Activated CD4-positive, alpha-beta T cell treated with anti-CD3 and anti-CD28 coated beads, Interleukin-2, amount 50 U/mL, for 48 hours (primary cell): ENCODE results near the gene GARIN5B.
"Not testable (repeated sequence)": the region's sequence is repeated elsewhere in the genome, so short reads cannot be mapped to it uniquely, and the experiment has no call there.

ENCODE experiments used
- DNase-seq, 2 experiments: peaks; one replicate each; pipeline ENCODE4 v3.0.0-alpha.2; 2020

GARIN5B gene

DNA sequence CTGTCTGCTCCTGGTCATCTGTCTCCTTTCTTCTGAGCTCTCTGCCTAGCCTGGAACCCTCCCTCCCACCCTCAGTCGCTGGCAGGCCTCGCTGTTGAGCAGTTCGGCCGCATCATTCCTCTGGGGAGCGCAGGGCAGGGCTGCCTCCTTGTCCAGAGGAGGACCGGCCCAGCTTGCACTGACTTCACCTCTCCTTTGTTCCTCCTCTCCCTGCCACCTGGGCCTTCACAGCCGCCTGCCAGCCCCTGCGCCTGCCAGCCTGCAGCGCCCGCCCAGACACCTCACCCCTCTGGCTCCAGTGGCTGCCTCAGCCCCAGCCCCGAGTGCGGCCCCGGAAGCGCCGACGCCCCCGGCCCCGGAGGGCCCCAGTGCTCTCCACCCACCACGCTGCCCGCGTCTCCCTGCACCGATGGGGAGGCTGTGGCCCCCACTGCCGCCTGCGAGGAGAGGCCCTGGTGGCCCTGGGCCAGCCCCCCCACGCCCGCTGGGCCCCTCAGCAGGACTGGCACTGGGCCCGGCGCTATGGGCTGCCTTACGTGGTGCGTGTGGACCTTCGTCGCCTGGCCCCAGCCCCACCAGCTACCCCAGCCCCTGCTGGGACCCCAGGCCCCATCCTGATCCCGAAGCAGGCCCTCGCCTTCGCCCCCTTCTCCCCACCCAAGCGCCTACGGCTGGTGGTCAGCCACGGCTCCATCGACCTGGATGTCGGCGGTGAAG is 16.2 kb downstream of the GARIN5B start:
- no peak for DNase-seq

DNA sequence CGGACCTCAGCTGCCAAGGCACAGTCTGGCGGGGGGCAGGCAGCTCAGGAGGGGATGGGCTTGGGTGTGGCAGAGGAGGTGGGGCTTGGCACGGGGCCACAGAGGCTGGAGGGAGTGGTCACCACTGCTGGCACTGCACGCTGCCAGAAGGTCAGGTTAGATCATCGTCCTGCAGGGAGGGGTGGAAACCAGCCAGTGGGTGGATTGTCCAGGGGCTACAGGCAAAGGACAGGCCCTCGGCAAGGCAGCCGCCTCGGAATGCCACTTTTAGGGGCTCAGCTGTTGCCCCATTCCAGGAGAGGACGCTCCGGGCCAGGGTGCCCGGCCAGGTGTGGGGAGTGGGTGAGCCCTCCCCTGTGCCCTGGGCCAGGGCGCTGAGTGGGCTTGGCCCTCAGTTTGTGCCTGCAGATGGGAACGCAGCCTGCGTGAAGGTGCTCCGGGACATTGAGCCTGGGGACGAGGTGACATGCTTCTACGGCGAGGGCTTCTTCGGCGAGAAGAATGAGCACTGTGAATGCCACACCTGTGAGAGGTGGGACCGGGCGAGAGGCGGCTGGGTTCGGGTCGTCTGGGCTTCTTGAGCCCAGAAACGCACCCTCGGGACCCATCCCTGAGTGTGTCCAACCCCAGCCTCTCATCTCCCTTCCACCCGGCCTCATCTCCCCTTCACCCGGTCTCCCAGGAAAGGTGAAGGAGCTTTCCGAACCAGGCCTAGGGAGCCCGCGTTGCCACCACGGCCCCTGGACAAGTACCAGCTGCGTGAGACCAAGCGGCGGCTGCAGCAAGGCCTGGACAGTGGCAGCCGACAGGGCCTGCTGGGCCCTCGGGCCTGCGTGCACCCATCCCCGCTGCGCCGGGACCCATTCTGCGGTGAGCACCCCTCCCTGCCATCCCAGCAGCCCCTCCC is 17.0 kb downstream of the GARIN5B start:
- no peak for DNase-seq

DNA sequence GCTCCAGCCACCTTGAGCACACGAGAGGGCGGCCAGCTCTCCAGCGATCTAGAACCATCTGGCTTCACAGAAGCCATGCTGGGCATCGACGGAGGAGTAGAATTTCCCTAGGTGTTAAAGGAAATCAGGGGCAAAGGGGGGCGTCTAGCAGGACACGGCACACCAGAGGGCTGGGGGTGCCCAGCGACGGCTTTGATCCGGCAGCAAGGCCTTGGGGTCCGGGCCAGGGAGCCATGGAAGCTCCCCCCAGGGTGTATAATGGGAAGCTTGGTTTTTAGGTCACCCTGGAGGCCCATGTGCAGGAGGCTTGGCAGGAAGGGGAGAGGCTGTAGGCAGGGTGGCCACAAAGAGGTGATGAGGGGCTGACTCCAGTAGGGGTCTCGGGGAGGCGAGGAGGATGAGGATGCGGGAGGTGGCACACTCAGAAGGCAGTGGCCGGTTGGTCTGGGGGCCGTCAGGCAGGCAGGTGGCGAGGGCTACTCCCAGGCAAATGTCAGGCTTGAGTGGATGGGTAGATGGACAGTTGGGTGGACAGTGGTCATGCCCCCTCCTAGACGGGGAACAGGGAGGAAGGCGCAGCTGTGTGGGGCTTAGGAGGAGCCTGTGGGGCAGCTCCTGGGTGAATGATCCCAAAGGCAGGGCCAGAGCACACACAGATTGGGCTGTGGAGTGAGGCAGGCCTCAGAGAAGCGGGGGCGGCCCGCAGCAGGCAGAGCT is 17.8 kb downstream of the GARIN5B start:
- no peak for DNase-seq

DNA sequence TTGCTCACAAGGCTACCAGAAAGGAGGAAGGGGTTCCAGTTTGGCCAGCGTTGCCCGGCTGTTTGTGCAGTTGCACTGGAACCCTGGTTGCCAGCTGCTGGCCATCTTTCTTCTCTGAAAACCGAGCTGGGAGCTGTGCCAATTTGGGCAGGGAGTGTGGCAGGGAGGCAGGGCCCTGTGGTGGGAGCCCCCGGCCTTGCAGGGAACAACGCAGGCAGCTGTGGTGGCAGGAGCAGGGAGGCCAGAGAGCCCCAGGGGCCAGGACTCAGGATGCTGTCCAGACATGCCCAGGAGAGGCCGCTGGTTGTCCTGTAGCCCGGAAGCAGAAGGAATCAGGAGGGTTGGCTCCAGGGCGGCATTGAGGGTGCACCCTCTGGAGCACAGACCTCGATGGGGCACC is 18.6 kb downstream of the GARIN5B start:
- no peak for DNase-seq

DNA sequence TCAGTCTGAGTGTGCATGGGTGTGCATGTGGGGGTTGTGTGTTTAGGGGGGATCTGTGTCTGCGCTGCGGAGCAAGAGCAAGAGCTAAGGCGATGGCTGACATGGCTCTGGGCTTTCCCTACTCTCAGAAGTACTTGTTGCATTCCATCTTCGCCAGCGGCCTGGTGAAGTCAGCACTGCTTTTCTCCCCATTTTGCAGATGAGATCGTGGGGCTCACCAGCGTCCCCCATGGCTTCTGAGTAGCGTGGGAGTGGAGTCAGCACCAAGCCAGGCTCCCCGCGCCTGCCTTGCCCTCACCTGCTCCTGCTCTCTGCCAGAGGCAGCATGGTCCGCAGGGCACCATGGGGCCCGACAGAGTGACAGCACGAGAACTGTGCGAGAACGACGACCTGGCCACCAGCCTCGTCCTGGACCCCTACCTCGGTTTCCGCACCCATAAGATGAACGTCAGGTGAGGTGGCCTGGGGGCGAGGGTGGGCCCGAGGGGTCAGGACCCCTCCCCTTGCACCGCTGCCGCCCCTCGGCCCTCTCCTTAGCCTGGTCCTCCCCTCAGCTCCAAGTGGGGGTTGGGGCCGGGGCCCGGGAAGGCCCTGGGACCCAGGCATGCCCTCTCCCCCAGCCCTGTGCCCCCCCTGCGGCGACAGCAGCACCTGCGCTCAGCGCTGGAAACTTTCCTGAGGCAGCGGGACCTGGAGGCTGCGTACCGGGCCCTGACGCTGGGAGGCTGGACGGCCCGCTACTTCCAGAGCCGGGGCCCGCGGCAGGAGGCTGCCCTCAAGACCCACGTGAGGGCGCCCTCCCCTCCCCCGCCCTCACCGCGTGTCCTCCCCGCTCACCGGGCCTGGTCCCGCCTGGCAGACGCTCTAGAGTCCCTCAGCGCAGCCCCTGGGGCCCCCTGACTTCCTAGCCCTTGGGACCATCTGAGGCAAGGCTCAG is 21.2 kb downstream of the GARIN5B start:
- no peak for DNase-seq

DNA sequence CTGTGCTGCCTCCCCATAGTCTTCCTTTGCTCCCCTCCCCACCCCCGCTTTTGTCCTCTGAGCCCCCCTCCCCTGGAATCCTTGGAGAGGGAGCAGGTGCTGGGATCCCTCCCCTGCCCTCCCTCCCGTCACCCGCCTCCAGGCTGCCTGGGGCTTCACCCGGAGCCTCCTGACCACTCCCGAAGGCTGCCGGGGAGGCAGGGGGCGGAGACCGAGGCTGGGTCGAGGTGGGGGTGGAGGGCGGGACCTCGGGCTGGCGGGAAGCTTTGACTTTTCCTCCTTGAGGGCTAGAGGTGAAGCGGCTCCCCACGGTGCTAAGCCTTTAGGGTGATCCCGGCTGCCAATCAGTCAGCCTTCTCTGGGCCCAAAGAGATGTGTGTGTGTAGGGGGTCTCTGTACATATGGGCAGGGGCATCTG is 21.9 kb downstream of the GARIN5B start:
- peak; percentile 83 to 85 for DNase-seq

DNA sequence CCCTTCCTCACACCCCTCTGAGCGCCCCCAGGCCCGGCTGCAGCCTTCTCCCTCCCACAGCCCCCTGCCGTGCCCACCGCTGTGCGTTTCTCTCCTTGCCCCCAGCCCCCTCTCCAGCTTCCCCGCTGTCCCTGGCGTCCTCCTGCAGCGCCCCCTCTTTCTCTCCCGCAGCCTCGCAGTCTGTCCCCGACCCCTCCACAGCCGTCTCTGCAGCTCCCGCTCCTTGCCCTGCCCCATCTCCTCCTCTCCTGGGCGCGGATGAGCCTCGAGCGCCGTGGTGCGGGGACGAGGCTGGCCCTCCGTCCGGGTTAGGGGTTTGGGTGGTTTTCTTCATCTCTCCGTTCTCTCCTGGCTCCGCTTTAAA is 22.3 kb downstream of the GARIN5B start:
- peak; percentile 17 to 34 for DNase-seq

DNA sequence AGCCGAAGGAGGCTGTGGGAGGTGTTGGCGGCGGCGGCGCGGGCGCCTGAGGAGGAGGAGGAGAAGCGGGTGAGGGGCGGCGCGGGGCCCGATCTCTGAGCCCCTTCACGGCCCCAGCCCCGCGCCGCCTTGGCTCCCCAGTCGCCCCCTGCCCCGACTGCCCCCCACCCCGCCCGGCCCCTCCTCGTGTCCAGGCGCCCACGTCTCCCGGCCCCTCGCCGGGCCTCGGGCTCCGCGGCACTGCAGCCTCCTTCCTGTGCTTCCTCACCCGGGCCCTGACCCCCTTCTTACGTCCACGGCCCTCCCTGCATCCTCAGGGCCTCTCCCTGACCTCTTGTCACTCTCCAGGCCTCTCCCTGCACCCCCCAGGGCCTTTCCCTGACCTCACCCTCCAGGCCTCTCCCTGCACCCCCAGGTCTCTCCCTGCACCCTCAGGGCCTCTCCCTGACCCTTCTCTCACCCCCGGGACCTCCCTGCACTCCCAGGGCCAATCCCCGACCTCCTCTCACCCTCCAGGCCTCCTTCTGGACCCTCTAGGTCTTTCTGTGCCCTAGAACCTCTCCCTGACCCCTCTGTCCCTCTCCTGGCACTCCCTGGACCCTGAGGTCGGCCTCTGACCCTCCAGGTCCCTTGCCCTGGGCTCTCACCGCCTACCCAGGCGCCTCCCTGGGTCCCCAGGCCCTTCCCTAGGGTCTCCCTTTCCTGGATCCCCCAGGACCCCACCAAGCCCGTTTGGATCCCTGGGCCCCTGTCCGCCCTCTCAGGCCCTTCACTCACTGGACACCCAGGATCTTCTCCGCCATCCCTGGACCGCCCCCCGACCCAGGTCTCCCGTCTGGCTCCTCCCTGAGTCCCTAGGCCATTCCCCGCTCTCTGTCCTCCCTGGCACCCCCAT is 22.9 kb downstream of the GARIN5B start:
- peak; percentile 24 to 35 for DNase-seq

DNA sequence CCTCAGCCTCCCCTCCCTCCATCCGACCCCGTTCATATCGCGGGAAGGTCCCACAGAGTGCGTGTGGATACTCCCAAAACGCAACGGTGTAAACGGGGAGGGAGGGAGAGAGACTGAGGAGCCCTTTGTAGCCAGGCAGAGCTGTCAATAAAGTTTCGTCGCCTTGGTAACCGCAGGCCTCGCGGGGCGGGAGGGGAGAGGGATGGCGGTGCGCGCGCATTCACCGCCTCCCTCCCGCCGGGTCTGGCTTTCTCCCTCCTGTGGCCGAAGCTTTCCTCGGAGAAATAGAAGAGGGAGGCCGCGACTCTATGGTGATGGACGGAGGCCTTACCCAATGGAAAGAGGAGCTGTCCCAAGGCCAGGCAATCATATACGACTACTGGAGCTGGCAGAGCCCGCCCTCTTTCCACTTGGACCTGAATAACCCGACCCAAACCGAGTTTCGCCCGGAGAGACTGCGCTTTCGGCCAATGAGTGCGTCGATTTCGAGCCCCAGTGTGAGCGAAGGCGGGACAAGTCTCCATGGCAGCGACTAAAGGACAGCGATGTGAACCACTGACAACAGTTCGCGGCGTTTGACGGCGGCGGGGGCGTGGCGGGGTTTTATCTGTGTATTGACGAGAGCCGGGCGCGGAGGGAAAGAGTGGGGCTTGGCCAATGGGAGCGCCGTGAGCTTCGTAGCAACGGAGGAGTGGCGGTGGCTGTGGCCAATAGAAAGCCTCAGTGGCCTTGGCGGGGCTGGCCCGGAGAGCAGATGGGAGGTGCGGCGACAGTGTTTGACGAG is 23.8 kb downstream of the GARIN5B start, which contains the start of gene KMT5C:
Gene KMT5C, plus strand, starts transcription at position 772 of the 784 bp plus-strand sequence. CDS start 2,061 bp downstream, outside the sequence.
- peak; percentile 100 for DNase-seq

DNA sequence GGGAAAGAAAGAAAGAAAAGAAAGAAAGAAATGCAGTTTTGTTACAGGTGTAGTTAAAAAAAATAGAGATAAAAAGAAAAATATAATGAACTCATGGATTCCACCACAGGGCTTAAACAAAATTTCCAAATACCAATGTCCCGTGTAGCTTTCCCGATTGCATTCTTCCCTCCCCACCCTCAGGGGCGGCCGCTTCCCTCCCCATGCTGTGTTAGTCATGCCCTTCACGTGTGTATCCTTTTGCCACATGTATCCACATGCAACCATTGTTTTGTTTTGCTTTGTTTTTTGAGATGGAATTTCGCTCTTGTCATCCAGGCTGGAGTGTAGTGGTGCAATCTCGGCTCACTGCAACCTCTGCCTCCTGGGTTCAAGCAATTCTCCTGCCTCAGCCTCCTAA is 27.0 kb downstream of the GARIN5B start:
- no peak for DNase-seq

DNA sequence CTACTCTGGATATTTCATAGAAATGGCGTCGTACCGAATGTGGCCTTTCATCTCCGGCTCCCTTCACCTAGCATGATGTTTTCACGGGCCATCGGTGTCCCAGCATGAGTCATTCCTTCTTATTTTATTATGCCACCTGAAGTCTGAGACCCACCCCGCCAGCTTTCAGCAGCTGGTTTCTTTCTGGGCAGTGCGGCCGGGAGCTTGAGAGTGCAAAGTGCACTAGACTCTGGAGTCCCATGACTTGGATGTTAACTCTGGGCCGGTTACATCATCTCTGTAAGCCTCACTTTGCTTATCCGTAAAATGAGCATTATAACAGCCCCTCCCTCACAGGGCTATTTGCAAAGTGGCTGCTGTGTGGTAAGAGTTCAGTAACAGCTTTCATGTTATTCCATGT is 29.2 kb downstream of the GARIN5B start:
- DNase-seq: no peak

DNA sequence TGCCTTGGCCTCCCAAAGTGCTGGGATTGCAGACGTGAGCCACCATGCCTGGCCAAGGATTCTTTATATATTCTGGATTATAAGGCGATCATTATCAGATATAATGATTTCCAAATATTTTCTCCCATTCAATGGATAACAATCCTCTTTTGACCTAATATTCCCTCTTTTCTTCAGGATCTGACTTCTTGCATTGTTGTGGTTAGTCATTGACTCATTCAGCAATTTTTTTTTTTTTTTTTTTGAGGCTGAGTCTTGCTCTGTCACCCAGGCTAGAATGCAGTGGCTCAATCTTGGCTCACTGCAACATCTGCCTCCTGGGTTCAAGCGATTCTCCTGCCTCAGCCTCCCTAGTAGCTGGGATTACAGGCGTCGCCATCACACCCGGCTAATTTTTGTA is 33.3 kb downstream of the GARIN5B start:
- not testable (repeated sequence) for DNase-seq

DNA sequence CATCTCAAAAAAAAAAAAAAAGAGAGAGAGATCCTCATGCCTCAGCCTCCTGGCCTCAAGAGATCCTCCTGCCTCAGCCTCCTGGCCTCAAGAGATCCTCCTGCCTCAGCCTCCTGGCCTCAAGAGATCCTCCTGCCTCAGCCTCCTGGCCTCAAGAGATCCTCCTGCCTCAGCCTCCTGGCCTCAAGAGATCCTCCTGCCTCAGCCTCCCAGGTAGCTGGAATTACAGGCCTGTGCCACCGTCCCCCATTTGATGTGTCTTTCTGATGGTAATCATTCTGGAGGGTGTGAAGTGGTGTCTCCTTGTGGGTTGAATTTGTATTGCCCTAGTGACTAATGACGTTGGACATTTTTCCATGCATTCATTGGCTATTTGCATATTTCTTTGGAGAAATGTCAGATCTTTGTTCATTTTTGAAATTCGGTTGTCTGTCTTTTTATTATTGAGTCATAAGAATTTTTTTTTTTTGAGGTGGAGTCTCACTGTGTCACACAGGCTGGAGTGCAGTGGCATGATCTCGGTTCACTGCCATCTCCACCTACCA is 34.2 kb downstream of the GARIN5B start:
- not testable (repeated sequence) for DNase-seq

DNA sequence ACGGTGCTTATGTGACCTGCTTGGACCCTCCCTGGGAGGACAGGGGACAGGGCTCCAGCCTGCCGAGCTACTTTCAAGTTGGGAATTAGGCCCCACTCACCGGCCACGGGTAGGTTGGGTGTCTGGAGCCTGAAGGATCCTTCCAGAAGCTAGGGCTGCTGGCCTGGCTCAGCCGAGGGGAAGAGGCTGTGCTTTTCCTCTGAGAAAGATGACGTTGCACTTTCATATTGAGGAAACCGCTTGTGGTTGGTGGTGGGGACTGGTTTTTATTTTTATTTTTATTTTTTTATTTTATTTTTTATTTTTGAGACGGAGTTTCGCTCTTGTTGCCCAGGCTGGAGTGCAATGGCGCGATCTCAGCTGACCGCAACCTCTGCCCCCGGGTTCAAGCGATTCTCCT is 37.9 kb downstream of the GARIN5B start, which contains the start of gene TMEM150B:
Gene TMEM150B, minus strand, starts transcription at position 170 of the 400 bp plus-strand sequence. CDS start 4,305 bp downstream, outside the sequence.
- DNase-seq: no peak

DNA sequence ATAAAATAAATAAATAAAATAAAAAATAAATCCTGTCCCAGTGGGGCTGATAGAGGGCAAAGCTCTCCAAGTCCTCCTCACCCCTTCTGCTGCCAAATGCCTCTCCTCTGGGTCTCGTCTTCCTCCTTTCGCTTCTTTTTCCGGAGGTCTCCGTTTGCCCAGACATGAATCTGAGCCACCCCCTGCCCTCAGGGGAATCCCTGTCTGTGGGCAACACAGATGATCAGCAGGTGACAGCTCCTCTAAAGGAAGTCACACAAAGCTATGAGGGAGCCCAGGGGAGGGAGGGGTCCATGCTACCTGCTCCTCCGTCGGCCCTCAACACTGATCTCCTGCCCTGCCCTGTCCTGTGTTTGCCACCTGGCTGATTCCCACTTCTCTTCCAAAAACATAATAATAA is 38.4 kb downstream of the GARIN5B start:
- DNase-seq: no peak

DNA sequence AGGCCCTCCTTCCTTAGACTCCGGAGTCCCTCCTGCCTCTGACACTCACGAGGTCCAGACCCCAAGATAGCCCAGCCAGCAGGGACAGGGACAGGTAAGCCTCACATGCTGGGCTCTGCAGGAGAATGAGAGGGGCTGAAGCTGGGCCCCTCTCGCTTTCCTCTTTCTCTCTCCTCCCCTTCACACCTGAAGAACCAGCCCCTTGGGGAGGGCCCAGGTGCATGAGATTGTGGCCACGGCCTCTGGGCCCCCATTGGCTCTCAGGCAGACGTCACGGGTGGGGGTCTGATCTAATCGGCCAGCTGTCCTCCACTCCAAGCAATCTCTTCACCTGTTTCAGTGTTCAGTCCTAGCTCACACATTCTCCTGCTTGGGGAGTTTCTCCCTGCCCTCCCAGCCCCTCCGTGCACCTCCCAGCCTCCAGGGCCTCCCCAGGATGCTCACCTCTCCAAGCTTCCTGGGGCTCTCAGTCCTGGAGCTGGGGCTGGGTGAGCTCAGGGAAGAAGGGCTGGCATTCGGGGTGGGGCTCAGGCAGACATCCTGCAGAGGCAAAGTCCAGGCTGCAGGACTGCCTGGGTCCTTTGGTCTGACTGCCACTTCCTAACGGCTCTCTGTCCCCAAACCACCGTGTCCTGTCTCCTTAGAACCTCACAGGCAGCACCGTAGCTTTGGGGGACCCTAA is 40.7 kb downstream of the GARIN5B start:
- no peak for DNase-seq

DNA sequence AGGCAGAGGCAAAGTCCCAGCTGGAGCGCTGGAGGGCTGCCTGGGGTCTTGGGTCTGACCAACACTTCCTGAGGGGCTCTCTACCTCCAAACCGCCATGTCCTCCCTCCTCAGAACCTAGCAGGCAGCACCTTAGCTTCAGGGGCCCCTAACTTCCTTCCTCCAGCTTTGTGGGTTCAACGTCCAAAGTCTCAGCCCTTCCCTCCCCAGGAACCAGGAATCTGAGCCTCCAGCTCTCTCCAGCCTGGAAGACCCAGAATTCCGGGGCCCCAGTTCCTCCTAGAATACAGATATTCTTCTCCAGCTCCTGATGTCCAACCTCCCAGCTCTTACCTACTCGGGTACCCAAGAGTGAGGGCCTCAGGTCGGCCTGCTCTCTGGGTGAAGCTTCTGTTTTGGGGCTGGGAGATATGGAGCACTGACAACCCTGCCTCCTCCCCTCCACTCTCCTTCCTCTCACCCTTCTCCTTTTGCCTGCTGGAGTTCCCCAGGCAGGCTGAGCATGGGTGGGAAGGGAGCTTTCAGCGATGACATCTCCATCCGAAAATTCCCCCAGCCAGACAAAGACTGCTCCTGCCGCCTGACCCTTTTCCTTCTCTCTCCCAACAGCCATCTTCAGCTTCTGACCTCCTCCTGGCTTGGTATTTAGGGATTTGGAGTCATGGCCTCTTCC is 41.5 kb downstream of the GARIN5B start:
- DNase-seq: no peak

DNA sequence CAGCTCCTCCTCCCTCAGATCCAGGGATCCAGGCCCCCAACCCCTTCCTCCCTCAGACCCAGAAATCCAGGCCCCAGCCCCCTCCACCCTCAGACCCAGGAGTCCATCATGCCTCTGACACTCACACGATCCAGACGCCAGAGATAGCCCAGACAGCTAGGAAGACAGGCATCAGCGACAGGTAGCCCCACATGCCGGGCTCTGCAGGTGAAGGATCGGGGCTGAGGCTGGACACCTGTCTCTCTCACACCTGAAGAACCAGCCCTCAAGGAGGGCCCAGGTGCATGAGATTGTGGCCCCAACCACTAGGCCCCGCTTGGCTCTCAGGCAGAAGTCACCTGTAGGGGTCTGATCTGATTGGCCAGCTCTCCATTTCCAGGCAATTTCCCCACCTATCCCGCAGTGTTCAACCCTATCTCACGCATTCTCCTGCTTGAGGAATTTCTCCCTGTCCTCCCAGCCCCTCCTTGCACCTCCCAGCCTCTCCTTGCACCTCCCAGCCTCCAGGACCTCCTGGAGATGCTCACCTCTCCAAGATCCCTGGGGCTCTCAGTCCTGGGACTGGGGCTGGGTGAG is 42.1 kb downstream of the GARIN5B start:
- DNase-seq: no peak
